ENCODE measurements around the gene MAP3K7CL.

The MAP3K7CL gene

DNA sequence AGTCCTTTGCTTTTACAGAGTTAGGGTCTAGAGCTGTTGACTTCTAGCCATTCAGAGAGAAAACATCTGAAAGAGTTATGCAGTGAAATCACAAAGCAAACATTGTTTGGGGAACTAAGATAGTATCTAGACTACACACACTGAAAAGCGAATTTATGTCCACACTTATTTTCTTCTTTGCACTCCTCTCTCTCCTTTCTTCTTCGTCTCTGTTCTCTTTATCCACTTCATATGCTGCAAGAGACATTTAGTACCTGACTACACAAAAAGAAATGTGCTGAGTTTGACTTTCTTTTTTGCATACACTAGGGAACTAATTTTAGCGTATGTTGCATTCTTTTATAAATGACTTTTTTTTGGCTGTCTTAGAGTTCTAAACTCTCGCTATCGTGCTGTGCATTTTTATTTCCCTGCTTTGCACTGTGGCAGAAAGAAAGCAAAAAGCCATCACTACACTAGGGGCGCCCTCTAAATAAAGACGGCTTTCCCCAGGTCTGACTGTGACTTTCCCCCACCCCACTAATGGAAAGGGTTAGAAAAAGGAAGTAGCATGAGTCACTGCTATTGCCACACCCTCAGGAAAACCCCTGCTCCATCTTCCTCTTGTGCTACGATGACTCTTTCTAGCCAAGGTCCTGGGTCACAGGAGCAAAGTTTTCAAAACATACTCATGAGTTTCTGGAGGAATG is 65.7 kb downstream of the MAP3K7CL start:
- TF ChIP-seq FOXP2 (optimal IDR thresholded peaks at IDR 0.05; ENCODE audit: borderline replicate concordance, extremely low read depth, extremely low read length, insufficient read depth) (peak; percentile 19), POLR2AphosphoS5 (IDR thresholded peaks at IDR 0.05; ENCODE audit: low read depth, low read length) (no peak), SIN3A (IDR thresholded peaks at IDR 0.05; ENCODE audit: borderline replicate concordance, insufficient read depth, low read length) (peak; percentile 32; the same call in 1 of the 2 replicates), TAF1 (IDR thresholded peaks at IDR 0.05; ENCODE audit: borderline replicate concordance, insufficient read depth, low read length) (no peak)
- TF ChIP-seq, protein P1, sequence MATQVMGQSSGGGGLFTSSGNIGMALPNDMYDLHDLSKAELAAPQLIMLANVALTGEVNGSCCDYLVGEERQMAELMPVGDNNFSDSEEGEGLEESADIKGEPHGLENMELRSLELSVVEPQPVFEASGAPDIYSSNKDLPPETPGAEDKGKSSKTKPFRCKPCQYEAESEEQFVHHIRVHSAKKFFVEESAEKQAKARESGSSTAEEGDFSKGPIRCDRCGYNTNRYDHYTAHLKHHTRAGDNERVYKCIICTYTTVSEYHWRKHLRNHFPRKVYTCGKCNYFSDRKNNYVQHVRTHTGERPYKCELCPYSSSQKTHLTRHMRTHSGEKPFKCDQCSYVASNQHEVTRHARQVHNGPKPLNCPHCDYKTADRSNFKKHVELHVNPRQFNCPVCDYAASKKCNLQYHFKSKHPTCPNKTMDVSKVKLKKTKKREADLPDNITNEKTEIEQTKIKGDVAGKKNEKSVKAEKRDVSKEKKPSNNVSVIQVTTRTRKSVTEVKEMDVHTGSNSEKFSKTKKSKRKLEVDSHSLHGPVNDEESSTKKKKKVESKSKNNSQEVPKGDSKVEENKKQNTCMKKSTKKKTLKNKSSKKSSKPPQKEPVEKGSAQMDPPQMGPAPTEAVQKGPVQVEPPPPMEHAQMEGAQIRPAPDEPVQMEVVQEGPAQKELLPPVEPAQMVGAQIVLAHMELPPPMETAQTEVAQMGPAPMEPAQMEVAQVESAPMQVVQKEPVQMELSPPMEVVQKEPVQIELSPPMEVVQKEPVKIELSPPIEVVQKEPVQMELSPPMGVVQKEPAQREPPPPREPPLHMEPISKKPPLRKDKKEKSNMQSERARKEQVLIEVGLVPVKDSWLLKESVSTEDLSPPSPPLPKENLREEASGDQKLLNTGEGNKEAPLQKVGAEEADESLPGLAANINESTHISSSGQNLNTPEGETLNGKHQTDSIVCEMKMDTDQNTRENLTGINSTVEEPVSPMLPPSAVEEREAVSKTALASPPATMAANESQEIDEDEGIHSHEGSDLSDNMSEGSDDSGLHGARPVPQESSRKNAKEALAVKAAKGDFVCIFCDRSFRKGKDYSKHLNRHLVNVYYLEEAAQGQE (IDR thresholded peaks at IDR 0.05; ENCODE audit: insufficient read depth in 1 of 2, low read depth in 2 of 2, low read length in 2 of 2) = no peak

DNA sequence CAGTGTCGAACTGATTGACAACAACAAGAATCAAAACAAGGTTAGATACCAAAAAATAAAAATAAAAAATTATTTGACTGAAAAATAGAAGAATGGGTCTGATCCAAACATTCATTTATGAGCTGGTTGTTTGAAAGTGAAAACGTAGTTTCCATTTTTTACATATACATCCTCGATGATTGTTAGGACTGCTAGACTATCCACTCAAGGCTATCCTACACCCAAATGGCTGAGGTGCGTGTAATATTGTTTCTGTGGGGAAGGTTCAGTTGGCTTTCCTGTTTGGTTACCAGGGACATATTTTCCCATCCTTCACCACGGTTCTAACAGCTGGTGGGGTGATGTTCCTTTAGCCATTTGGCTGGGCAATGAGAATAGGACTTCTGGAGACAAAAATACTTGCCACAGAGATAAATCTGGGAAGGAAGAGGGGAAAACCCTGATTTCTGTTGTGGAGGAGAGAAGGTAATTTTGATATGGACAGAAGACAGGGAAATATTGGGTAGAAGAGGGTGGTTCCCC is 66.3 kb downstream of the MAP3K7CL start:
- TF ChIP-seq FOXP2 (optimal IDR thresholded peaks at IDR 0.05; ENCODE audit: borderline replicate concordance, extremely low read depth, extremely low read length, insufficient read depth) (no peak), TAF1 (IDR thresholded peaks at IDR 0.05; ENCODE audit: borderline replicate concordance, insufficient read depth, low read length) (no peak), POLR2AphosphoS5 (IDR thresholded peaks at IDR 0.05; ENCODE audit: low read depth, low read length) (no peak), SIN3A (IDR thresholded peaks at IDR 0.05; ENCODE audit: borderline replicate concordance, insufficient read depth, low read length) (no peak)
- TF ChIP-seq, protein P1 (IDR thresholded peaks at IDR 0.05; ENCODE audit: insufficient read depth in 1 of 2, low read depth in 2 of 2, low read length in 2 of 2) = no peak

DNA sequence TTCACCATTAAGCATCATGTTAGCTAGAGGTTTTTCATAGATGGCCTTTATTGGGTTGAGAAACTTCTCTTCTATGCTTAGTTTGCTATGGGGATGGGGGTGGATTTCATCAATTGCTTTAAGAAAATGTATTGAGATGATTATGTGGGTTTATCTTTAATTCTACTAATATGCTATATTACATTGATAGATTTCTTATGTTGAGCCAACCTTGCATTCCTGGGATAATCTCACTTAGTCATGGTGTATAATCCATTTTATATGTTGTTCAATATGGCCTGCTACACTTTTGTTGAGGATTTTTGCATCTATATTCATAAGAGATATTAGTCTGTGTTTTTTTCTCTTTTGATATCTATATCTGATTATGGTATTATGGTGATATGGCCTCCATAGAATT is 70.7 kb downstream of the MAP3K7CL start:
- no peak for TF ChIP-seq SIN3A (IDR thresholded peaks at IDR 0.05; ENCODE audit: borderline replicate concordance, insufficient read depth, low read length)
- TF ChIP-seq TAF1 (IDR thresholded peaks at IDR 0.05; ENCODE audit: borderline replicate concordance, insufficient read depth, low read length) = no peak
- TF ChIP-seq POLR2AphosphoS5 (IDR thresholded peaks at IDR 0.05; ENCODE audit: low read depth, low read length) = no peak
- TF ChIP-seq FOXP2 (optimal IDR thresholded peaks at IDR 0.05; ENCODE audit: borderline replicate concordance, extremely low read depth, extremely low read length, insufficient read depth) = no peak
- TF ChIP-seq, protein P1 (IDR thresholded peaks at IDR 0.05; ENCODE audit: insufficient read depth in 1 of 2, low read depth in 2 of 2, low read length in 2 of 2) = no peak

DNA sequence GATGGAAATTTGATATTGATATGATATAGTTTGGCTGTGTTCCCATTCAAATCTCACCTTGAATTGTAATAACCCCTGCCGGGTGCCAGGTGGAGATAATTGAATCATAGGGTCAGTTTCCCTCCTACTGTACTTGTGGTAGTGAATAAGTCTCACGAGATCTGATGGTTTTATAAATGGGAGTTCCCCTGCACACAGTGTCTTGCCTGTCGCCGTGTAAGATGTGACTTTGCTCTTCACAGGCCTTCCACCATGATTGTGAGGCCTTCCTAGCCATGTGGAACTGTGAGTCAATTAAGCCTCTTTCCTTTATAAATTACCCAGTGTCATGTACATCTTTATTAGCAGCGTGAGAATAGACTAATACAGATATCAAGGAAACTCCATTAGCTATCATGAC is 74.6 kb downstream of the MAP3K7CL start:
- TF ChIP-seq, protein P1 (IDR thresholded peaks at IDR 0.05; ENCODE audit: insufficient read depth in 1 of 2, low read depth in 2 of 2, low read length in 2 of 2) = no peak
- no peak for TF ChIP-seq SIN3A (IDR thresholded peaks at IDR 0.05; ENCODE audit: borderline replicate concordance, insufficient read depth, low read length)
- TF ChIP-seq TAF1 (IDR thresholded peaks at IDR 0.05; ENCODE audit: borderline replicate concordance, insufficient read depth, low read length) = no peak
- no peak for TF ChIP-seq FOXP2 (optimal IDR thresholded peaks at IDR 0.05; ENCODE audit: borderline replicate concordance, extremely low read depth, extremely low read length, insufficient read depth)
- no peak for TF ChIP-seq POLR2AphosphoS5 (IDR thresholded peaks at IDR 0.05; ENCODE audit: low read depth, low read length)
